Tibial nerve (tissue), 3 donors: ENCODE data around the gene FAM181A.

Experiments
- POLR2A ChIP-seq, 2 donors: fragments of 450-650 bp; IDR thresholded peaks; one replicate each; pipeline ENCODE4 v1.6.1; 2017; ENCODE audit warnings: antibody characterized with exemption in 2 of 2, mild to moderate bottlenecking in 2 of 2, moderate library complexity in 2 of 2
- TF ChIP-seq, protein P1 (sequence below), 5 experiments: fragments of 200-600 bp in 3 of 5; fragments of 450-650 bp in 2 of 5; sonication (generic) in 3 of 5; IDR thresholded peaks; one replicate each; pipeline ENCODE4 v1.5.1; 2016 to 2019; ENCODE audit warnings: antibody characterized with exemption in 5 of 5, mild to moderate bottlenecking in 3 of 5, moderate library complexity in 2 of 5

GRCh38 chr14:93947282-93947681 is 20.1 kb downstream of the FAM181A start:
- TF ChIP-seq, protein P1, sequence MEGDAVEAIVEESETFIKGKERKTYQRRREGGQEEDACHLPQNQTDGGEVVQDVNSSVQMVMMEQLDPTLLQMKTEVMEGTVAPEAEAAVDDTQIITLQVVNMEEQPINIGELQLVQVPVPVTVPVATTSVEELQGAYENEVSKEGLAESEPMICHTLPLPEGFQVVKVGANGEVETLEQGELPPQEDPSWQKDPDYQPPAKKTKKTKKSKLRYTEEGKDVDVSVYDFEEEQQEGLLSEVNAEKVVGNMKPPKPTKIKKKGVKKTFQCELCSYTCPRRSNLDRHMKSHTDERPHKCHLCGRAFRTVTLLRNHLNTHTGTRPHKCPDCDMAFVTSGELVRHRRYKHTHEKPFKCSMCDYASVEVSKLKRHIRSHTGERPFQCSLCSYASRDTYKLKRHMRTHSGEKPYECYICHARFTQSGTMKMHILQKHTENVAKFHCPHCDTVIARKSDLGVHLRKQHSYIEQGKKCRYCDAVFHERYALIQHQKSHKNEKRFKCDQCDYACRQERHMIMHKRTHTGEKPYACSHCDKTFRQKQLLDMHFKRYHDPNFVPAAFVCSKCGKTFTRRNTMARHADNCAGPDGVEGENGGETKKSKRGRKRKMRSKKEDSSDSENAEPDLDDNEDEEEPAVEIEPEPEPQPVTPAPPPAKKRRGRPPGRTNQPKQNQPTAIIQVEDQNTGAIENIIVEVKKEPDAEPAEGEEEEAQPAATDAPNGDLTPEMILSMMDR (IDR thresholded peaks at IDR 0.05), result no peak
- TF ChIP-seq POLR2A (IDR thresholded peaks at IDR 0.05), result no peak
